HG03378 (cell line): ENCODE data around the gene TMEM129.
A peak's percentile ranks its signal among the peaks of the same experiment; 100 is the strongest.

ENCODE experiments used
- ATAC-seq: cut with Tn5 transposase; IDR thresholded peaks from one replicate; pipeline ENCODE4 v1.9.1; 2021; ENCODE audit warnings: mild to moderate bottlenecking, moderate library complexity; ENCODE audit not compliant: unreplicated experiment

TMEM129 gene

GRCh38 chr4:1722551-1723118, 1.5 kb upstream of the TMEM129 start:
- ATAC-seq = no peak

- no peak for ATAC-seq
These were observed 785 bp upstream of the TMEM129 start for GRCh38 chr4:1721666-1722550.

GRCh38 chr4:1720163-1720983, 750 bp downstream of the TMEM129 start:
- no peak for ATAC-seq

- ATAC-seq = no peak
These were observed 2.9 kb downstream of the TMEM129 start for GRCh38 chr4:1718095-1718850.

- ATAC-seq = no peak
These were observed 3.7 kb downstream of the TMEM129 start for GRCh38 chr4:1717129-1718094.

- ATAC-seq = no peak
These were observed 4.8 kb downstream of the TMEM129 start for GRCh38 chr4:1716065-1716945.

- no peak for ATAC-seq
These were observed 5.9 kb downstream of the TMEM129 start for GRCh38 chr4:1715002-1715758.

GRCh38 chr4:1714303-1715001, 6.7 kb downstream of the TMEM129 start:
- ATAC-seq = no peak

GRCh38 chr4:1713003-1713851, 7.9 kb downstream of the TMEM129 start:
- ATAC-seq = peak; percentile 1

GRCh38 chr4:1712216-1713002, 8.7 kb downstream of the TMEM129 start, which contains the start of gene SLBP:
Gene SLBP, minus strand, starts transcription at chr4:1712319. Its CDS starts 131 bp downstream, at chr4:1712188.
- peak; percentile 65 for ATAC-seq

GRCh38 chr4:1711571-1712215, 9.4 kb downstream of the TMEM129 start:
- ATAC-seq = no peak

- no peak for ATAC-seq
These were observed 10.0 kb downstream of the TMEM129 start for GRCh38 chr4:1711055-1711570.

- no peak for ATAC-seq
These were observed 12.5 kb downstream of the TMEM129 start for GRCh38 chr4:1708581-1708980.

- ATAC-seq = no peak
These were observed 14.8 kb downstream of the TMEM129 start for GRCh38 chr4:1706358-1706757.

GRCh38 chr4:1705732-1706131, 15.4 kb downstream of the TMEM129 start:
- no peak for ATAC-seq
